ENCODE results near the gene HTR1D. TPM values are rescaled to one million over a fixed set of nuclear protein-coding genes. Genes with fewer than 3 reads are reported as not detected.
"Not testable (repeated sequence)": the region's sequence is repeated elsewhere in the genome, so short reads cannot be mapped to it uniquely, and the experiment has no call there.

Gene HTR1D
- total RNA-seq, 1 donor from 2014 or later = not detected

DNA sequence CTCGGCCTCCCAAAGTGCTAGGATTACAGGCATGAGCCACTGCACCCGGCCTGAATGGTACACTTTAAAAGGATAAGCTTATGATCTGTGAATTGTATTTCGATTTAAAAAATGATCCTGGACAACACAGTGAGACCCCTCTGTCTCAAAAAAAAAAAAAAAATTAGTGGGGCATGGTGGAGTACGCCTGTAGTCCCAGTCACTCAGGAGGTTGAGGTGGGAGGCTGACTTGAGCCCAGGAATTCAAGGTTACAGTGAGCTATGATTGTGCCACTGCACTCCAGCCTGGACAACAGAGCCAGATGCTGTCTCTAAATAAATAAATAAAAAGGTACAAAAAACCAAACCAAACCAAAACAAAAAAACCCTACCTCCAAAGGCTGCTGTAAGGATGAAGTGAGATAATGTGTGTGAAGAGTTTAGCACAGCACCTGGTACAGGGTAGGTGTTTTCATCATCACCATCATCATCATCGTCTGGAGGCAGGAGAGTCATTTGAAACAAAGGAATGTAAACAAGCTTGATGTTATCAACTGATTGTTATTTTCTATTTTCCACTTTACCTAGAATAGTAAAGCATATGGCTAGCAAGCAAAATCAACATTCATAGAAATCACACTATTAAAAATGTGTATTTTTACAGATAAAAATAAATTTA lies 22.5 kb upstream of the HTR1D start:
- H3K9me3 ChIP-seq = no peaks in the 10 kb centered on the region

DNA sequence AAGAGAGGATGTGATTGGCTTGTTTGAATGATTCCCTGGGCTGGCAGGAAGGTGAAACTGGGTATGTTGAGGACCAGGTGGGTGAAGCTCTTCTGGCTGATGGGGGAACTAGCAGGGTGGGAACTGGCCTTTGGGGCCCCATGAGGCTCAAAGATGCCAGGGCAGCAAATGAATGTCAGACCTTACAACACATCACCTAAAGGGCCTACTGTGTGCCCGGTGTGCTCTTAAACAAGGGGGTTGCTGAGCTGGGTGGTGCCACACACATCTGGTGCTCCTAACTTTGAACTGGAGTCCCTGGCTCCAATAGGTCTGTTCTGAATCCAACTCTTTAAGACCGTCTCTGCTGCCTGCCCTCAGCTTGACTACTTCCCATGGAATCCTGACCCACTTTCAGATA lies 21.3 kb upstream of the HTR1D start:
- no peaks in the 10 kb centered on the region for H3K27me3 ChIP-seq
- no peaks in the 10 kb centered on the region for H3K9me3 ChIP-seq
- intact Hi-C loops (cut with DNase I) = no loop called here
- no peaks in the 10 kb centered on the region for H3K4me1 ChIP-seq
- TF ChIP-seq, protein P1, sequence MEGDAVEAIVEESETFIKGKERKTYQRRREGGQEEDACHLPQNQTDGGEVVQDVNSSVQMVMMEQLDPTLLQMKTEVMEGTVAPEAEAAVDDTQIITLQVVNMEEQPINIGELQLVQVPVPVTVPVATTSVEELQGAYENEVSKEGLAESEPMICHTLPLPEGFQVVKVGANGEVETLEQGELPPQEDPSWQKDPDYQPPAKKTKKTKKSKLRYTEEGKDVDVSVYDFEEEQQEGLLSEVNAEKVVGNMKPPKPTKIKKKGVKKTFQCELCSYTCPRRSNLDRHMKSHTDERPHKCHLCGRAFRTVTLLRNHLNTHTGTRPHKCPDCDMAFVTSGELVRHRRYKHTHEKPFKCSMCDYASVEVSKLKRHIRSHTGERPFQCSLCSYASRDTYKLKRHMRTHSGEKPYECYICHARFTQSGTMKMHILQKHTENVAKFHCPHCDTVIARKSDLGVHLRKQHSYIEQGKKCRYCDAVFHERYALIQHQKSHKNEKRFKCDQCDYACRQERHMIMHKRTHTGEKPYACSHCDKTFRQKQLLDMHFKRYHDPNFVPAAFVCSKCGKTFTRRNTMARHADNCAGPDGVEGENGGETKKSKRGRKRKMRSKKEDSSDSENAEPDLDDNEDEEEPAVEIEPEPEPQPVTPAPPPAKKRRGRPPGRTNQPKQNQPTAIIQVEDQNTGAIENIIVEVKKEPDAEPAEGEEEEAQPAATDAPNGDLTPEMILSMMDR (IDR thresholded peaks at IDR 0.05) = no peak
- no peak for DNase-seq (ENCODE audit: low spot score in 2 of 2)
- no peak overlapping the region for H3K4me3 ChIP-seq
- H3K36me3 ChIP-seq = no peaks in the 10 kb centered on the region
- H3K27ac ChIP-seq = no peak overlapping the region

More for the DNA sequence above, 22.5 kb upstream of the HTR1D start:
- TF ChIP-seq, protein P1 (IDR thresholded peaks at IDR 0.05) = no peak
- no peak for DNase-seq (ENCODE audit: low spot score in 2 of 2)
- Histone ChIP-seq H3K4me1 (no peaks in the 10 kb centered on the region), H3K27me3 (no peaks in the 10 kb centered on the region), H3K4me3 (no peak overlapping the region), H3K27ac (no peak overlapping the region), H3K36me3 (no peaks in the 10 kb centered on the region)
- intact Hi-C loops (cut with DNase I) = no loop called here

DNA sequence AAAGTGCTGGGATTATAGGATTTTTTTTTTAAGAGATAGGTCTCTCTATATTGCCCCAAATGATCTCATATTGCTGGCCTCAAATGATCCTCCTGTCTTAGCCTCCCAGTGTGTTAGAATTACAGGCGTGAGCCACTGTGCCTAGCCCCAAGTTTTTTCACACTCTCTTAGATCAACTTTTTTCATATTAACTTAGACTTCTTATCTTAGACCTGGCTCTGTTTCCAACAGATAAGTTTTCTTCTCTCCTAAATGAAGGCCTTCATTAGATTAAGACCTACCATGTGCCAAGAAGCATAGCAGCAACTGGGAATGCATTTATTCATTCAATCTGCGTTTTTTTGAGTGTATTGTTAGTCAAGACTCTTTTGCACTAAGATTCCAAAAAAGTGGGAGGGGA lies 20.2 kb upstream of the HTR1D start:
- no peak for DNase-seq (ENCODE audit: low spot score in 2 of 2)
- H3K4me3 ChIP-seq = no peak overlapping the region
- TF ChIP-seq, protein P1 (IDR thresholded peaks at IDR 0.05) = no peak
- no peaks in the 10 kb centered on the region for H3K9me3 ChIP-seq
- no peaks in the 10 kb centered on the region for H3K4me1 ChIP-seq
- no peaks in the 10 kb centered on the region for H3K36me3 ChIP-seq
- no peaks in the 10 kb centered on the region for H3K27me3 ChIP-seq
- H3K27ac ChIP-seq = no peak overlapping the region
- intact Hi-C loops (cut with DNase I) = no loop called here

DNA sequence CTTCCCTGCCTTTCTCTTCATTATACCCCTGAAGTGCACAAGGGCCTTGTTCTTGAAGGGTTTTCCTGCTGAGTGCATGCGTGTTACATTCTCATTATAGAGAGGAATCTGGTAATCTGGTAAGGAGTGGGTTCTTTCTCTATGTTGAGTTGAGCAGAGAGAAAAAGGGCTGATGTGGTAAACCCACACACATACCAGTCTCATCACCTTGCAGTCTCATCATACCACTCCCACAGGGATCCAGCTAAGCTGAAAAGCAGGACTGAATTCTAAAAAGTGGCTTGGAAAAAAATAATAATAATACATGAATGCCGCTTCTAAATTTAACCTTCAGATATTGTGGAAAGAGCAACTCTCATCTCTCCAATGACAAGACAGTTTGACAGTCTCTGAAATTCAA lies 10.5 kb upstream of the HTR1D start:
- Histone ChIP-seq H3K27me3 (no peaks in the 10 kb centered on the region), H3K36me3 (no peaks in the 10 kb centered on the region), H3K9me3 (peaks cover 0 to 6% of the 10 kb centered on the region in 2 donors), H3K4me1 (no peaks in the 10 kb centered on the region), H3K27ac (no peak overlapping the region), H3K4me3 (no peak overlapping the region)
- intact Hi-C loops (cut with DNase I) = no loop called here
- no peak for DNase-seq (ENCODE audit: low spot score in 2 of 2)
- TF ChIP-seq, protein P1 (IDR thresholded peaks at IDR 0.05) = no peak

DNA sequence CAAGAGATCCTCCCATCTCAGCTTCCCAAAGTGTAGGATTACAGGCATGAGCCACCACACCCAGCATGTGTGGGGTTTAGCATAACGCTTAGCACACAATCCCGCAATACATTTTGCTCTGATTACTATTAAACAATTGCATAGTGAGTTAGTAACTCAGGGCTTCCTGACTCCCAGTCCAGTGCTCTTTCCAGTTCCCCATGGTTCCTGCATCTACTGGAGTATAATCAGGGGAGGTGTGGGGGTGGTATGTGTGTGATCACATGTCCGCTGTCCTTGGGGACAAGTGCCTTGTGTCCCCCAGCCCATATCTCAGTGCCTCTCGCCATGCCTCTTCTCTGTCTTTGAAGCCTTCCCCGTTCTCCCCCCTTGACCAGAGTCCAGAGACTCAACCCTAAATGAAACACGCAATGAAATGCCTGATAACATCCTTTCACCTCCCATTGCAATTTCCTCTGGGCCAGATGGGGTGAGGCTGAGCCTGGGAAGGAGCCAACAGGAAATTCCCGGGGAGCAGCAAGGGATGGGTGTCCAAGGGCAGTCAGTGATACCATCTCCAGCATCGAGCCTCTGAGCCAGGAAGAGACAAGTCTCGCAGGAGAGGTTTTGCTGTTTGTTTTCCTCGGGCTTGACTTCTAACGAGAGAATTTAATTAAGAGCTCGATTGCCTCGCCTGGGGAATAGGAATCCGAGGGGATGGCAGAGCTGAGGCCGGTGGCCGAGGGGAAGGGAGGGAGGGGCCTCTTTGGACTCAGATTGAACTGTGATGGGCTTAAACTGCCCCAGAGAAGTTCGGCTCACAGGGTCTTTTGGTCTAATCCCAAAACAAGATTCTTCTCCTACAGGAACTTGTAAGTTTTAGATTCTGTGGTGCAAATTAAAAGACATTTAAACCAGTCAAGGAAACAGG lies 7.7 kb upstream of the HTR1D start:
- Histone ChIP-seq H3K4me3 (no peak overlapping the region), H3K27me3 (no peaks in the 10 kb centered on the region), H3K4me1 (no peaks in the 10 kb centered on the region), H3K36me3 (no peaks in the 10 kb centered on the region), H3K9me3 (peaks cover 0 to 6% of the 10 kb centered on the region in 2 donors), H3K27ac (no peak overlapping the region)
- TF ChIP-seq, protein P1 (IDR thresholded peaks at IDR 0.05) = no peak
- DNase-seq (ENCODE audit: low spot score in 2 of 2) = no peak
- intact Hi-C loops (cut with DNase I) = no loop called here

DNA sequence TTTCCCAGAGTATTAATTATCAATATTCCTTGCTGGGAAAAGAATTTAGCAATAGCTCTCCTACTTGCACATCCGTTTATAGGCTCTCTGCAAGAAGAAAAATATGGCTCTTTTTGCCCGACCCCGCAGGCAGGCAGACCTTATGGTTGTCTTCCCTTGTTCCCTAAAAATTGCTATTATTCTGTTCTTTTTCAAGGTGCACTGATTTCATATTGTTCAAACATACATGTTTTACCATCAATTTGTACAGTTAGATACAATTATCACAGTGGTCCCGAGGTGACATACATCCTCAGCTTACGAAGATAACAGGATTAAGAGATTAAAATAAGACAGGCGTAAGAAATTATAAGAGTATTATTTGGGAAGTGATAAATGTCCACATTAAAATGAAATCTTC lies 6.7 kb upstream of the HTR1D start:
- H3K9me3 ChIP-seq; intact Hi-C loops (cut with DNase I); H3K36me3 ChIP-seq; H3K27ac ChIP-seq; DNase-seq (ENCODE audit: low spot score in 2 of 2); H3K27me3 ChIP-seq; H3K4me3 ChIP-seq; H3K4me1 ChIP-seq: not testable (repeated sequence)

DNA sequence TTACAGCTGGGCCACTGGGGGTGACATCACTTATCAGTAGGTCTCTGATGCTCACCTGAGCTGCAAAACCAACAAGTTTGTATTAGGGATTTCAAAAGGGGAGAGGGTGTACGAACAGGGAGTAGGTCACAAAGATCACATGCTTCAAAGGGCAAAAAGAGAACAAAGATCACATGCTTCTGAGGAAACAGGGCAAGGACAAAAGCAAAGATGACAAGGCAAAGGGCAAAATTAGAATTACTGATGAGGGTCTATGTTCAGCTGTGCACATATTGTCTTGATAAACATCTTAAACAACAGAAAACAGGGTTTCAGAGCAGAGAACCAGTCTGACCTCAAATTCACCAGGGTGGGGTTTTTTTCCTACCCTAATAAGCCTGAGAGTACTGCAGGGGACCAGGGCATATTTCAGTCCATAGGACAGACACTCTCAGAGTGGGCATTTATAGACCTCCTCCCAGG lies 6.2 kb upstream of the HTR1D start:
- H3K4me3 ChIP-seq; H3K27ac ChIP-seq; H3K4me1 ChIP-seq; DNase-seq (ENCODE audit: low spot score in 2 of 2); H3K27me3 ChIP-seq; intact Hi-C loops (cut with DNase I); H3K9me3 ChIP-seq; H3K36me3 ChIP-seq: not testable (repeated sequence)

Data from ascending aorta (tissue), 2 donors.